Calu3 (cell line): ENCODE measurements around the gene NKD1. TPM values are rescaled to one million over a fixed set of nuclear protein-coding genes. Genes with fewer than 3 reads are reported as not detected.

Experiments
- BruUV-seq: library from RNA; stranded (reverse); fragments of 400-500 nt; replicated peaks from 2 replicates; lab custom pipeline; 2021; lab: Mats Ljungman, UMichigan
- CTCF ChIA-PET: fragments of 300-600 bp; sonication (Branson Sonifier 250); formaldehyde crosslinking; loops from one replicate; lab custom pipeline; 2022; ENCODE audit warnings: antibody characterized with exemption; lab: Charles Lee
- DNase-seq: peaks from one replicate; pipeline ENCODE4 v3.0.0; 2022
- H3K27ac Mint-ChIP-seq: one replicate; pipeline ENCODE4 v1.8.0; 2022; ENCODE audit warnings: mixed read lengths; ENCODE audit not compliant: unreplicated experiment
- H3K27me3 Mint-ChIP-seq: one replicate; pipeline ENCODE4 v1.8.0; 2022; ENCODE audit warnings: mixed read lengths; ENCODE audit not compliant: unreplicated experiment
- H3K36me3 Mint-ChIP-seq: one replicate; pipeline ENCODE4 v1.8.0; 2022; ENCODE audit warnings: mild to moderate bottlenecking, moderate library complexity, mixed read lengths; ENCODE audit not compliant: insufficient read depth, unreplicated experiment
- H3K4me1 Mint-ChIP-seq: one replicate; pipeline ENCODE4 v1.8.0; 2022; ENCODE audit warnings: mild to moderate bottlenecking, low read depth, mixed read lengths; ENCODE audit not compliant: unreplicated experiment
- H3K4me3 Mint-ChIP-seq: one replicate; pipeline ENCODE4 v1.8.0; 2022; ENCODE audit warnings: mild to moderate bottlenecking, low read depth, moderate library complexity, mixed read lengths; ENCODE audit not compliant: unreplicated experiment
- H3K9me3 Mint-ChIP-seq: one replicate; pipeline ENCODE4 v1.8.0; 2022; ENCODE audit warnings: low read depth, mixed read lengths; ENCODE audit not compliant: unreplicated experiment
- intact Hi-C: fragments of 100-400 bp; cut with micrococcal nuclease; formaldehyde crosslinking; loops from one replicate; pipeline ENCODE4 v1.10.0; 2022; ENCODE audit not compliant: unreplicated experiment
- total RNA-seq: library from RNA; stranded (reverse); gene quantifications from 2 replicates; pipeline ENCODE4 v1.2.3, GENCODE V29; 2022
- TF ChIP-seq, protein P1 (sequence below): fragments of 200-600 bp; IDR thresholded peaks from one replicate; pipeline ENCODE4 v1.8.0; 2022; ENCODE audit warnings: antibody characterized with exemption; ENCODE audit not compliant: unreplicated experiment

NKD1 gene
- total RNA-seq, 1 experiment from 2014 or later, result 0.31 TPM

DNA sequence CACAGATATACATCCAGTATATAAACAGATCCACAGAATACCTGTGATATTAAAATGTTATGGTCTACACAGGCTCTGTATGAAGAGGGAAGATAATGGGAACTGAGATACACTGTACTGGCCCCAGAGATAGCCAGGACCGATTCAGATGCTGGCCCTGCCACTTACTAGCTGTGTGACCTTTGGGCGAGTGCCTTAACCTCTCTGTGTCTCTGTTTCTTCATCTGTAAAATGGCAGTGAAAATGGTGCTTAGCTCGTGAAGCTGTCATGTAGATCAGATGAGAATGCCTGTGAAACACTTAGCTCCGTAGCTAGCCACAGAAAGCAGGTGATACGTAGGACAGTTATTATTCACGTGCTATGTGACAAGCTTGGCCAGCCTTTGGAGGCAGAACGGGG, 22.2 kb downstream of the NKD1 start:
- no peaks in the 10 kb centered on the region for H3K36me3 Mint-ChIP-seq
- TF ChIP-seq, protein P1, sequence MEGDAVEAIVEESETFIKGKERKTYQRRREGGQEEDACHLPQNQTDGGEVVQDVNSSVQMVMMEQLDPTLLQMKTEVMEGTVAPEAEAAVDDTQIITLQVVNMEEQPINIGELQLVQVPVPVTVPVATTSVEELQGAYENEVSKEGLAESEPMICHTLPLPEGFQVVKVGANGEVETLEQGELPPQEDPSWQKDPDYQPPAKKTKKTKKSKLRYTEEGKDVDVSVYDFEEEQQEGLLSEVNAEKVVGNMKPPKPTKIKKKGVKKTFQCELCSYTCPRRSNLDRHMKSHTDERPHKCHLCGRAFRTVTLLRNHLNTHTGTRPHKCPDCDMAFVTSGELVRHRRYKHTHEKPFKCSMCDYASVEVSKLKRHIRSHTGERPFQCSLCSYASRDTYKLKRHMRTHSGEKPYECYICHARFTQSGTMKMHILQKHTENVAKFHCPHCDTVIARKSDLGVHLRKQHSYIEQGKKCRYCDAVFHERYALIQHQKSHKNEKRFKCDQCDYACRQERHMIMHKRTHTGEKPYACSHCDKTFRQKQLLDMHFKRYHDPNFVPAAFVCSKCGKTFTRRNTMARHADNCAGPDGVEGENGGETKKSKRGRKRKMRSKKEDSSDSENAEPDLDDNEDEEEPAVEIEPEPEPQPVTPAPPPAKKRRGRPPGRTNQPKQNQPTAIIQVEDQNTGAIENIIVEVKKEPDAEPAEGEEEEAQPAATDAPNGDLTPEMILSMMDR, result no peak
- no peak for DNase-seq
- H3K27me3 Mint-ChIP-seq, result peaks cover 74% of the 10 kb centered on the region
- H3K9me3 Mint-ChIP-seq, result no peaks in the 10 kb centered on the region
- CTCF ChIA-PET, result no interaction called here
- H3K27ac Mint-ChIP-seq, result no peak overlapping the region
- no peak overlapping the region for H3K4me3 Mint-ChIP-seq
- no peaks in the 10 kb centered on the region for H3K4me1 Mint-ChIP-seq
- intact Hi-C loops, result no loop called here
- no TSS peak for BruUV-seq

- no peak overlapping the region for H3K27ac Mint-ChIP-seq
- peaks cover 68% of the 10 kb centered on the region for H3K27me3 Mint-ChIP-seq
- no peak overlapping the region for H3K4me3 Mint-ChIP-seq
- no peaks in the 10 kb centered on the region for H3K9me3 Mint-ChIP-seq
- TF ChIP-seq, protein P1, result no peak
- no peak for DNase-seq
- H3K4me1 Mint-ChIP-seq, result no peaks in the 10 kb centered on the region
- intact Hi-C loops, result no loop called here
- H3K36me3 Mint-ChIP-seq, result no peaks in the 10 kb centered on the region
- no TSS peak for BruUV-seq
- CTCF ChIA-PET, result no interaction called here
These were observed 22.8 kb downstream of the NKD1 start for GRCh38 chr16:50570808-50571598.

DNA sequence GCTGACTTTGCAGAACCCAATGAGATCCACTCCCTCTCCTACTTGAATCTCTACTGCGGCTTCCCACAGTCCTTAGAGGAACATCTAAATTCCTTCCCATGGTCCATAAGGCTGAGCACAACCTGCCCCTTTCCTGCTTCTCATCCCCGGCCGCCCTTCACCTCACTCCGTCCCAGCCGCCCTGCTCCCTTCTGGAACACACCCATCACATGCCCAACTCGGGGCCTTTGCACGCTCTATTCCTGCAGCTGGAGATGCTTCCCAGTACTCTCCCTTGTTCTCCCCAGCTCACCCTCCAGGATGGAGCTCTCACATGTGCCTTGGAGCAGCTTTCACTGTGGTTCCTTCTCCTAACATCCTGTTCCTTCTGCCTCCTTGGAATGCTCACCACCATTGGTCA, 23.6 kb downstream of the NKD1 start:
- Mint-ChIP-seq H3K27ac (no peak overlapping the region), H3K4me1 (no peaks in the 10 kb centered on the region), H3K4me3 (no peak overlapping the region), H3K27me3 (peaks cover 60% of the 10 kb centered on the region), H3K9me3 (no peaks in the 10 kb centered on the region), H3K36me3 (no peaks in the 10 kb centered on the region)
- CTCF ChIA-PET, result no interaction called here
- intact Hi-C loops, result no loop called here
- no peak for DNase-seq
- TF ChIP-seq, protein P1, result no peak
- no TSS peak for BruUV-seq

DNA sequence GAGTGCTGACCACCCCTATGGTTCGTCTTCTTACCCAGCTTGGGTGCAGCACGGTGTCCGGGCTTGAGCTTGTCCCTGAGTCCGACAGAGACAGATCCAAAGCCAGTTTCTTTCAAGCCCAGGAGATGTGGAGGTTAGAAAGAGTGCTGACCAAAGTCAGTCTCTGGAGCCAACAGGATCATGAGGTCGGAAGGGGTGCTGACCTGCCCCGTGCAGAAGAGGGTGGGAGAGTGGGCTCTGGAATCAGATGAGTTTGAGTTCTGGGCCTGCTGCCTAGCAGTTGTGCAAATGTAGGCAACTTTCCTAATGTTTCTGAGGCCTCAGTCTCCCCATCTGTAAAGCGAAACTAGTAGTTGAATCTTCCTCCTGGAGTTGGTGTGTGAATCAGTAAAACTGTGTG, 24.5 kb downstream of the NKD1 start:
- CTCF ChIA-PET, result no interaction called here
- TF ChIP-seq, protein P1, result no peak
- Mint-ChIP-seq H3K4me3 (no peak overlapping the region), H3K36me3 (no peaks in the 10 kb centered on the region), H3K9me3 (no peaks in the 10 kb centered on the region), H3K27me3 (peaks cover 60% of the 10 kb centered on the region), H3K4me1 (no peaks in the 10 kb centered on the region), H3K27ac (no peak overlapping the region)
- no TSS peak for BruUV-seq
- no peak for DNase-seq
- intact Hi-C loops, result no loop called here
